BJ (cell line): ENCODE measurements around the gene PLD3. TPM values are rescaled to one million over a fixed set of nuclear protein-coding genes. Genes with fewer than 3 reads are reported as not detected.

Source experiments
- CTCF ChIA-PET: fragments of 350-600 bp; formaldehyde crosslinking; extraction: SDS; loops from one replicate; lab custom pipeline; 2021; ENCODE audit warnings: antibody characterized with exemption, inconsistent platforms; lab: Yijun Ruan, JAX
- POLR2A ChIA-PET: fragments of 300-600 bp; sonication (Branson Sonifier 250); formaldehyde crosslinking; extraction: SDS; loops from one replicate; lab custom pipeline; 2021; ENCODE audit warnings: antibody characterized with exemption; lab: Charles Lee
- DNase-seq: peaks from one replicate; pipeline ENCODE4 v3.0.0-alpha.2; 2011; ENCODE audit warnings: low read depth
- H3K27me3 ChIP-seq: 2 replicates; pipeline ENCODE4 v1.6.0; 2011; ENCODE audit warnings: low read length; ENCODE audit not compliant: control insufficient read depth, insufficient read depth
- H3K36me3 ChIP-seq: 2 replicates; pipeline ENCODE4 v1.5.1; 2011; ENCODE audit warnings: low read length; ENCODE audit not compliant: control insufficient read depth, insufficient read depth
- H3K4me3 ChIP-seq: 2 replicates; pipeline ENCODE4 v1.5.1; 2011; ENCODE audit warnings: low read depth, mild to moderate bottlenecking, control low read depth, low read length
- CTCF ChIP-seq: IDR thresholded peaks from 2 replicates; pipeline ENCODE4 v1.5.1; 2011; ENCODE audit warnings: low read depth, mild to moderate bottlenecking, control low read depth, inconsistent platforms, low read length, moderate library complexity; ENCODE audit not compliant: insufficient read depth
- polyA plus RNA-seq: library from polyadenylated mRNA; depleted of rRNA; stranded (reverse); fragments of >200 nt; gene quantifications from 2 replicates; pipeline ENCODE4 v1.2.3, GENCODE V29; 2011

PLD3 gene
- polyA plus RNA-seq, 1 experiment: 571 TPM

GRCh38 chr19:40314656-40315055, 33.8 kb upstream of the PLD3 start:
- ChIA-PET CTCF (interaction anchor here (1.4 to 2.2 kb wide), 2 partner anchors 9 to 10 kb away, joined by 6 to 11 read pairs; no protein-coding TSS in a partner anchor), POLR2A (no interaction called here)
- H3K36me3 ChIP-seq: peaks cover 3% of the 10 kb centered on the region
- no peak overlapping the region for H3K4me3 ChIP-seq
- no peaks in the 10 kb centered on the region for H3K27me3 ChIP-seq
- DNase-seq: no peak
- TF ChIP-seq CTCF: no peak

GRCh38 chr19:40315812-40316470, 32.6 kb upstream of the PLD3 start:
- peaks cover 6% of the 10 kb centered on the region for H3K36me3 ChIP-seq
- no peak overlapping the region for H3K4me3 ChIP-seq
- TF ChIP-seq CTCF: no peak
- ChIA-PET POLR2A (interaction anchor here (0.6 kb wide), 1 partner anchor 127 kb away, joined by 3 read pairs; no protein-coding TSS in a partner anchor), CTCF (interaction anchor here (0.7 to 2.2 kb wide), 2 partner anchors 10 to 318 kb away, joined by 3 to 11 read pairs; no protein-coding TSS in a partner anchor)
- no peak for DNase-seq
- H3K27me3 ChIP-seq: no peaks in the 10 kb centered on the region

- no peaks in the 10 kb centered on the region for H3K27me3 ChIP-seq
- CTCF ChIA-PET: no interaction called here
- no peak for TF ChIP-seq CTCF
- POLR2A ChIA-PET: no interaction called here
- no peak overlapping the region for H3K4me3 ChIP-seq
- H3K36me3 ChIP-seq: peaks cover 15% of the 10 kb centered on the region
- DNase-seq: no peak
Measured at GRCh38 chr19:40317338-40317737, 31.2 kb upstream of the PLD3 start.

GRCh38 chr19:40320558-40320935, 27.9 kb upstream of the PLD3 start:
- Histone ChIP-seq H3K27me3 (no peaks in the 10 kb centered on the region), H3K36me3 (peaks cover 23% of the 10 kb centered on the region), H3K4me3 (no peak overlapping the region)
- ChIA-PET POLR2A (no interaction called here), CTCF (no interaction called here)
- no peak for TF ChIP-seq CTCF
- DNase-seq: no peak

GRCh38 chr19:40321076-40321475, 27.4 kb upstream of the PLD3 start:
- Histone ChIP-seq H3K4me3 (no peak overlapping the region), H3K27me3 (no peaks in the 10 kb centered on the region), H3K36me3 (peaks cover 25% of the 10 kb centered on the region)
- ChIA-PET POLR2A (no interaction called here), CTCF (no interaction called here)
- no peak for TF ChIP-seq CTCF
- DNase-seq: no peak
